ENCODE data around the gene FOXP1. TPM values are rescaled to one million over a fixed set of nuclear protein-coding genes. Genes with fewer than 3 reads are reported as not detected.

Gene FOXP1
- total RNA-seq, 1 donor = 195 TPM

DNA sequence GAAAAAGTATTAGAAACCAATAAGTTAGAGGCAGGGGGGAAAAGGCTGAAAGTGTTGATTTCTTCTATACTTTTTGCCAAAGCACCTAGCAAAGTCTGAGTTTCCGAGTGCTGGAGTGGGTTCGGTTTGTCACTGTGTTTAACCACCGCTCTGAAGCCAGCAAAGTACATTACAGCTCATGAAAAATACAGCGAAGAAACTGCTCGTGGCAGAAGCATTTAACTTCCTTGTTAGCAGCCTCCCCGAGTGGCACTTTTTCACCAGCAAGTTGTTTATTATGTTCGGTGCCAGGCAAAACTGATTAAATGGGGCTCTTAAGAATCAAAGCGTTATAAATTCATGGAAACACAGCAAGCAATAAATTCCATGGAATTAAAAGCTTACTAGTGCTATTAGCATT is 313.6 kb downstream of the FOXP1 start:
- Histone ChIP-seq H3K27ac (ENCODE audit: low read depth, low read length) (no peak overlapping the region), H4K20me1 (ENCODE audit: insufficient read depth, low read length) (no peaks in the 10 kb centered on the region), H3K9me3 (ENCODE audit: low read depth, low read length) (no peaks in the 10 kb centered on the region), H3K36me3 (ENCODE audit: insufficient read depth, low read length) (peaks cover 4% of the 10 kb centered on the region), H3K4me2 (ENCODE audit: insufficient read depth, low read length) (no peak overlapping the region), H3K27me3 (ENCODE audit: insufficient read depth, low read length) (no peaks in the 10 kb centered on the region), H2AFZ (ENCODE audit: low read length) (no peak overlapping the region), H3K4me3 (ENCODE audit: insufficient read depth, low read length) (no peak overlapping the region), H3K79me2 (ENCODE audit: insufficient read depth, low read length) (peaks cover 27% of the 10 kb centered on the region), H3K4me1 (ENCODE audit: insufficient read depth, low read length) (no peaks in the 10 kb centered on the region)
- TF ChIP-seq, protein P1, sequence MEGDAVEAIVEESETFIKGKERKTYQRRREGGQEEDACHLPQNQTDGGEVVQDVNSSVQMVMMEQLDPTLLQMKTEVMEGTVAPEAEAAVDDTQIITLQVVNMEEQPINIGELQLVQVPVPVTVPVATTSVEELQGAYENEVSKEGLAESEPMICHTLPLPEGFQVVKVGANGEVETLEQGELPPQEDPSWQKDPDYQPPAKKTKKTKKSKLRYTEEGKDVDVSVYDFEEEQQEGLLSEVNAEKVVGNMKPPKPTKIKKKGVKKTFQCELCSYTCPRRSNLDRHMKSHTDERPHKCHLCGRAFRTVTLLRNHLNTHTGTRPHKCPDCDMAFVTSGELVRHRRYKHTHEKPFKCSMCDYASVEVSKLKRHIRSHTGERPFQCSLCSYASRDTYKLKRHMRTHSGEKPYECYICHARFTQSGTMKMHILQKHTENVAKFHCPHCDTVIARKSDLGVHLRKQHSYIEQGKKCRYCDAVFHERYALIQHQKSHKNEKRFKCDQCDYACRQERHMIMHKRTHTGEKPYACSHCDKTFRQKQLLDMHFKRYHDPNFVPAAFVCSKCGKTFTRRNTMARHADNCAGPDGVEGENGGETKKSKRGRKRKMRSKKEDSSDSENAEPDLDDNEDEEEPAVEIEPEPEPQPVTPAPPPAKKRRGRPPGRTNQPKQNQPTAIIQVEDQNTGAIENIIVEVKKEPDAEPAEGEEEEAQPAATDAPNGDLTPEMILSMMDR (IDR thresholded peaks at IDR 0.05; ENCODE audit: extremely low read depth, low read depth, low read length) = no peak
- no peak for DNase-seq (ENCODE audit: insufficient read length, low spot score, missing footprints)

DNA sequence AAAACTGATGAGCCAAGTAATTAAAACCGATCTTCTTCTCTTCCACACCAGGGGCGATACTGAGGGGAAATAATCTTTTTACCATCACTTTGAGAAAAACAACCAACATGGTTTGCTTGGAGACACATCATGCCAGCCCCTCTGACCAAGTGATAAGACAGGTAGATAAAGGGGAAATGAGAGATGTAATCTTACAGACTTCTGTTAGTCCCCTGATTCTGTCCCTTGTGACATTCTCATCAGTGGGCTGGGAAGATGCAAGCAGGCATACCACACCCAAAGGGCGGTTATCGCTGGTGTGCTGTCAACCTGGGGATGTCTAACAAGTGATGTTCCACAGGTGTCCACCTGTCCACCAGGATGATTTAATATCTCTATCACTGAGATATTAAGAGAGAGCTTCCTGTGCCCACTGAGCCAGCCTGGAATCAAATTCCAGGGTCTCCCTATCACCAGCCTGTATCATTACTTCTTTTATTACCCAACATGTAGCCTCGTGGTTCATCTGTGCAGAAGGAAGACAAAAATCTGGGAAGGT is 315.0 kb downstream of the FOXP1 start:
- no peak overlapping the region for H2AFZ ChIP-seq (ENCODE audit: low read length)
- H3K4me2 ChIP-seq (ENCODE audit: insufficient read depth, low read length) = no peak overlapping the region
- TF ChIP-seq, protein P1 (IDR thresholded peaks at IDR 0.05; ENCODE audit: extremely low read depth, low read depth, low read length) = no peak
- peaks cover 24% of the 10 kb centered on the region for H3K79me2 ChIP-seq (ENCODE audit: insufficient read depth, low read length)
- no peak for DNase-seq (ENCODE audit: insufficient read length, low spot score, missing footprints)
- H3K27me3 ChIP-seq (ENCODE audit: insufficient read depth, low read length) = no peaks in the 10 kb centered on the region
- no peak overlapping the region for H3K27ac ChIP-seq (ENCODE audit: low read depth, low read length)
- no peaks in the 10 kb centered on the region for H3K9me3 ChIP-seq (ENCODE audit: low read depth, low read length)
- no peaks in the 10 kb centered on the region for H4K20me1 ChIP-seq (ENCODE audit: insufficient read depth, low read length)
- H3K4me1 ChIP-seq (ENCODE audit: insufficient read depth, low read length) = no peaks in the 10 kb centered on the region
- H3K36me3 ChIP-seq (ENCODE audit: insufficient read depth, low read length) = peaks cover 4% of the 10 kb centered on the region
- H3K4me3 ChIP-seq (ENCODE audit: insufficient read depth, low read length) = no peak overlapping the region

DNA sequence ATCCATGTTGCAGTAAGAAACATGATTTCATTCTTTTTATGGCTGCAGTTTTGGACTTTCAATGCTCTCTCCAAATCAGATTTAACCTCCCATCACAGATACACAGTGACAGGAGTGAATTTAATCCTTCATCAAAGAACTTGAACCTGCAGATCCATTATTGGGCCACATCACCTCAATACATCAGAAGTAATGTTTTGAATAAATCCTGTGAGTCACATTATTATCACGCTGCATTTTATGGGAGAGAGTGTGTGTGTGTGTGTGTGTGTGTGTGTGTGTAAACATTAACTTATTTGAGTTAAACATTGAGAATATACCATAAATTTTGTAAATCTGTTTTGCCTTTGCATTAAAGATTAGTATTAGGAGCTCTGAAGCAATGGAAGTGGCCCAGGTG is 316.7 kb downstream of the FOXP1 start:
- H3K79me2 ChIP-seq (ENCODE audit: insufficient read depth, low read length) = peaks cover 27% of the 10 kb centered on the region
- H3K27ac ChIP-seq (ENCODE audit: low read depth, low read length) = no peak overlapping the region
- no peaks in the 10 kb centered on the region for H4K20me1 ChIP-seq (ENCODE audit: insufficient read depth, low read length)
- H3K4me1 ChIP-seq (ENCODE audit: insufficient read depth, low read length) = no peaks in the 10 kb centered on the region
- DNase-seq (ENCODE audit: insufficient read length, low spot score, missing footprints) = no peak
- no peak overlapping the region for H3K4me3 ChIP-seq (ENCODE audit: insufficient read depth, low read length)
- TF ChIP-seq, protein P1 (IDR thresholded peaks at IDR 0.05; ENCODE audit: extremely low read depth, low read depth, low read length) = no peak
- no peak overlapping the region for H3K4me2 ChIP-seq (ENCODE audit: insufficient read depth, low read length)
- H2AFZ ChIP-seq (ENCODE audit: low read length) = no peak overlapping the region
- no peaks in the 10 kb centered on the region for H3K9me3 ChIP-seq (ENCODE audit: low read depth, low read length)
- no peaks in the 10 kb centered on the region for H3K27me3 ChIP-seq (ENCODE audit: insufficient read depth, low read length)
- peaks cover 4% of the 10 kb centered on the region for H3K36me3 ChIP-seq (ENCODE audit: insufficient read depth, low read length)

DNA sequence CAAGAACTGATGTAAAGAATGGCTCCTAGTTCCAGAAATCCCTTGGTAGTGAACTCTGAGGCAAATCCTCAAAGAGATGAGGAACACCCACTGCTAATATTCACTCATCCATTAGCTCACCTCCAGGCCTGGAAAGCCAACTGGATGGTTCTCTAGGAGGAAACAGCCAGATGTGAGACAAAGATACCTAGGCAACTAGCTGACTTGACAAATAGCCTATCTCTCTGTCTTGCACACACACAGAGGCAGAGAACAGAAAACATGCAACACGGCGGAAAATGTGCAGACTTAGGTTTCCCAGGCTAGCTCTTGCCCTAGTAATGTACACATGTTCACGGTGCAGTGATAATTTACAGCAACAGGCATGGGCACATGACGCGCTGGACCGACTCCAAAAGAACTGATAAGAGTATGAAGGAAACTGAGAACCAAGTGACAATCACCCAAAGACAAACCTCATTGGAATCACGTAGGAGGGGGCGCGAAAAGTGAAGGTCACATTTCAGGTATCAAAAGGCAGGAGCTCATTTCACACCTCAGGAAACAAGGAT is 318.1 kb downstream of the FOXP1 start:
- H3K4me2 ChIP-seq (ENCODE audit: insufficient read depth, low read length) = no peak overlapping the region
- no peaks in the 10 kb centered on the region for H3K27me3 ChIP-seq (ENCODE audit: insufficient read depth, low read length)
- H3K79me2 ChIP-seq (ENCODE audit: insufficient read depth, low read length) = peaks cover 33% of the 10 kb centered on the region
- H3K36me3 ChIP-seq (ENCODE audit: insufficient read depth, low read length) = peaks cover 4% of the 10 kb centered on the region
- no peak for DNase-seq (ENCODE audit: insufficient read length, low spot score, missing footprints)
- H3K4me1 ChIP-seq (ENCODE audit: insufficient read depth, low read length) = no peaks in the 10 kb centered on the region
- H3K4me3 ChIP-seq (ENCODE audit: insufficient read depth, low read length) = no peak overlapping the region
- H4K20me1 ChIP-seq (ENCODE audit: insufficient read depth, low read length) = no peaks in the 10 kb centered on the region
- H2AFZ ChIP-seq (ENCODE audit: low read length) = no peak overlapping the region
- no peaks in the 10 kb centered on the region for H3K9me3 ChIP-seq (ENCODE audit: low read depth, low read length)
- no peak overlapping the region for H3K27ac ChIP-seq (ENCODE audit: low read depth, low read length)
- TF ChIP-seq, protein P1 (IDR thresholded peaks at IDR 0.05; ENCODE audit: extremely low read depth, low read depth, low read length) = no peak
